ENCODE measurements around the gene CIB1. TPM values are rescaled to one million over a fixed set of nuclear protein-coding genes. Genes with fewer than 3 reads are reported as not detected.

CIB1 gene
- total and polyA plus RNA-seq, 2 of the 8 experiments (the other 6 are each of a cell fraction or from before 2014, with no cell fraction given) = 26.0 to 63.5 TPM

DNA sequence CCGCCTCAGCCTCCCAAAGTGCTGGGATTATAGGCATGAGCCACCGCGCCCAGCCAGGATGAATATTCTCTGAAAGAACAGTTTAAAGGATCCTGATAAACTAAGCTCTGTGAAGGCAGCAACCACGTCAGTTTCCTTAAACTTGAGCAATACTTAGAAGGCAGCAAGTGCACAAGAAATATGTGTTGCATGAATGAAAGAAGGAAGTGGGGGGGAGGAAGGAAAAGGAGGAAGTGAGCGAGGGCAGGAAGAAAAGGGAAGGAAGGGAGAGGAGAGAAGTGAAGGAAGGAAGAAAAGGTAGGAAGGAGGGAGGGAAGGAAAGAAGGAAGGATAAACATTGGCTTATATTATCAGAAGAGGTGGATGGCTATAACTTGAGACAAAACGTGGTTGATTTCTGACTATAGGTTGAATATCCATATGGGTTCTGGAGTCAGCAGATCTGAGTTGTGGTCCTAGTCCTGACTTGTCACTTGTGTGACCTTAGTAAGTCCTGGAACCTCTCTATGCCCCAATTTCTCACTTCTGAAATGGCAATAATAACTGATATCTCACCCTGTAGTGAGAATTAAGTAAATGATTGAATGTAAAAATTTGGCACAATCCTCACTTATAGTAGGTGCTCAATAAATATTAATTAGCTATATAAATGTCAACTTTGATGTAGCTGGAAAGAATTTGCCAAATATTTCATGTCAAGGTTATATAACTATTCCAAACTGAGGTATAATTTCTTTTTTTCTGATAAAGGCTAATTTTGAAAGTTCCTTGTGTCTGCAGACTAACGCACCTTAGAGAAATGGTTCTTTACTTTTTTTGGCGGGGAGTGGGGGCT is 44.6 kb downstream of the CIB1 start:
- no peak overlapping the region for H4K91ac ChIP-seq (replicated peaks; ENCODE audit: insufficient read length, low read length)
- no peak overlapping the region for H3K4me3 ChIP-seq (ENCODE audit: extremely low read depth in 1 of 4, insufficient read depth in 2 of 4, low read depth in 3 of 4, low read length in 4 of 4)
- FAIRE-seq (no peak), DNase-seq (ENCODE audit: low read depth in 1 of 2, low spot score in 2 of 2) (no peak)
- H2AFZ ChIP-seq (ENCODE audit: low read length) = no peak overlapping the region
- no peak overlapping the region for H2BK20ac ChIP-seq (ENCODE audit: low read length)
- no peak overlapping the region for H3K23ac ChIP-seq (ENCODE audit: insufficient read length)
- peaks cover 0 to 12% (median 8%) of the 10 kb centered on the region in 4 experiments; a peak in 6 of 7 replicates for H3K4me1 ChIP-seq (replicated peaks in 1 of 4; ENCODE audit: control insufficient read depth in 3 of 4, insufficient read depth in 4 of 4, low read length in 3 of 4)
- no peak overlapping the region for H3K27ac ChIP-seq (ENCODE audit: low read depth, low read length)
- ChIA-PET POLR2A (ENCODE audit: partially characterized antibody) (interaction anchor here (0.8 kb wide), 1 partner anchor 10 kb away, joined by 4 read pairs; no protein-coding TSS in a partner anchor), CTCF (ENCODE audit: partially characterized antibody) (interaction anchor here (0.6 to 2.0 kb wide), 13 partner anchors 11 to 116 kb away, joined by 3 to 8 read pairs (median 3); partner anchors contain the start of gene SEMA4B)
- no peak overlapping the region for H4K5ac ChIP-seq (ENCODE audit: insufficient read length, low read depth, low read length)
- no peaks in the 10 kb centered on the region for H3K79me2 ChIP-seq (ENCODE audit: control insufficient read depth in 1 of 2, insufficient read depth in 2 of 2, low read length in 2 of 2)
- H3K27me3 ChIP-seq (replicated peaks in 1 of 4; ENCODE audit: control insufficient read depth in 3 of 4, extremely low read depth in 1 of 4, insufficient read depth in 3 of 4, low read length in 3 of 4) = no peaks in the 10 kb centered on the region
- WGBS, 2 experiments (ENCODE audit: extremely low coverage in 1 of 2, insufficient coverage in 1 of 2, insufficient read length in 1 of 2, insufficient replicate concordance in 2 of 2, low coverage in 1 of 2, low lambda C conversion rate in 2 of 2, missing lambda C conversion rate in 1 of 2) = 57 to 89% methylated on average over 1 to 8 of the region's 8 CpGs
- no peak overlapping the region for H3K56ac ChIP-seq (replicated peaks; ENCODE audit: insufficient read length, low read depth, low read length)
- no peak overlapping the region for H3K18ac ChIP-seq (ENCODE audit: extremely low read depth, low read length)
- H3K4ac ChIP-seq (replicated peaks; ENCODE audit: insufficient read length, low read depth, low read length) = no peak overlapping the region
- H2AK5ac ChIP-seq (ENCODE audit: low read depth, low read length) = no peak overlapping the region
- H3K14ac ChIP-seq (ENCODE audit: insufficient read length) = no peak overlapping the region
- H2BK12ac ChIP-seq (ENCODE audit: low read depth, low read length) = no peak overlapping the region
- H3K36me3 ChIP-seq (ENCODE audit: control insufficient read depth in 2 of 4, insufficient read depth in 4 of 4, low read length in 3 of 4) = no peaks in the 10 kb centered on the region
- no peak overlapping the region for H2BK5ac ChIP-seq (ENCODE audit: low read depth, low read length)
- H3K23me2 ChIP-seq (ENCODE audit: low read depth, low read length) = peaks cover 7% of the 10 kb centered on the region; the same call in 1 of the 2 replicates
- peaks cover 3% of the 10 kb centered on the region; the same call in 1 of the 2 replicates for H3K79me1 ChIP-seq (ENCODE audit: low read depth, low read length)
- H4K20me1 ChIP-seq (replicated peaks in 1 of 2; ENCODE audit: control insufficient read depth in 1 of 2, insufficient read depth in 2 of 2, low read length in 2 of 2) = peaks cover 0 to 2% of the 10 kb centered on the region in 2 experiments
- no peak overlapping the region for H3K4me2 ChIP-seq (ENCODE audit: insufficient read depth in 1 of 2, low read depth in 2 of 2, low read length in 2 of 2)
- H3K9ac ChIP-seq (replicated peaks in 1 of 4; ENCODE audit: extremely low read depth in 1 of 4, low read depth in 3 of 4, low read length in 3 of 4) = no peak overlapping the region
- H3K9me3 ChIP-seq (ENCODE audit: insufficient read depth in 2 of 2, low read depth in 1 of 2, low read length in 1 of 2) = no peaks in the 10 kb centered on the region
- no peak overlapping the region for H4K8ac ChIP-seq (ENCODE audit: extremely low read depth, insufficient read depth, low read length)
- H2BK15ac ChIP-seq (ENCODE audit: low read length) = no peak overlapping the region
- no peak overlapping the region for H2BK120ac ChIP-seq (replicated peaks; ENCODE audit: low read depth, low read length)
- TF ChIP-seq GABPA (IDR thresholded peaks at IDR 0.05; ENCODE audit: borderline replicate concordance, insufficient read depth, low read length) = no peak
